GM18951 (cell line): ENCODE results near the gene USP2.

Experiments used
- POLR2A ChIP-seq: IDR thresholded peaks from 4 replicates; pipeline ENCODE4 v1.6.1; 2011; ENCODE audit warnings: mild to moderate bottlenecking; ENCODE audit not compliant: insufficient read length, insufficient read depth; ENCODE audit errors: extremely low read depth
- in situ Hi-C: fragments of 300-500 bp; cut with MboI; formaldehyde crosslinking; loops from one replicate; pipeline ENCODE4 v1.12.0; 2022; ENCODE audit warnings: low sequenced_read_pairs, mixed read lengths, inconsistent platforms; ENCODE audit not compliant: unreplicated experiment

The USP2 gene

GRCh38 chr11:119361056-119361787, 20.3 kb downstream of the USP2 start:
- in situ Hi-C loops: no loop called here
- no peak for TF ChIP-seq POLR2A

- no peak for TF ChIP-seq POLR2A
- in situ Hi-C loops: loop anchor here (5.0 kb wide), 1 partner anchor 113 kb away; no protein-coding TSS in a partner anchor
These were observed 21.9 kb downstream of the USP2 start for GRCh38 chr11:119359365-119360214.

GRCh38 chr11:119357074-119357473, 24.4 kb downstream of the USP2 start:
- TF ChIP-seq POLR2A: no peak
- in situ Hi-C loops: loop anchor here (5.0 kb wide), 1 partner anchor 115 kb away; no protein-coding TSS in a partner anchor

DNA sequence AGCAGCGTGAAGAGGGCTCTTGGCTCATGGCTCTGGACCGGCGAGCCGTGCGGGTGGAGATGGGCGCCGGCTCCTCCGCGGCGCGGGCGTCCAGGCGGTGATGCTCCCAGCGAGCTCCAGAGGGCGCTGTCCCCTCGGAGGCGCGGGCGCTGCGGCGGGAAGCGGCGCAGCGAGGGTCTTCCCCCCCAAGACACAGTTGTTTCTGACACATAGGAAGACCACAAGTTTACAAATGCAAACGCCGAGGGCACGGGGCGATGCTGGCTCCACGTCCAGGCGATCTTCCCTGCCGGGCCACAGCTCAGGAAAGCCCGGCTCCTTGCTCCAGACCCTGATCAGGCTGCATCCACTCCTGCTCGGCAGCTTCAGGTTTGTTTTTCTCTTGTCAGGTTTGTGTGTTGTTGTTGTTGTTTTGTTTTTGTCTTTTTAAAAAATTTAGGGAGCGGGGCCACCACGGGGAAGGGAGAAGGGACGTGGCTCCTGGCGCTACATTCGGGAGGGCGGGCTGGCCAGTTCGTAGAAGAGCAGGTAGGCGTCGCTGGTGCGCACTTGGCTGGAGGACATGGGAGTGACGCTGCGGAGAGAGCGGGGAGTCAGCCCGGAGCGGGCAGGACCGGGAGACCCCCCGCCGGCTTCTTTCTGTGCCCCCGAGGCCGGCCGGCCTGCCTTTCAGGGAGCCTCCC, 25.0 kb downstream of the USP2 start:
- no peak for TF ChIP-seq POLR2A
- in situ Hi-C loops: loop anchor here (5.0 kb wide), 1 partner anchor 116 kb away; no protein-coding TSS in a partner anchor

GRCh38 chr11:119355091-119355843, 26.2 kb downstream of the USP2 start:
- TF ChIP-seq POLR2A: no peak
- in situ Hi-C loops: loop anchor here (5.0 kb wide), 1 partner anchor 117 kb away; no protein-coding TSS in a partner anchor

DNA sequence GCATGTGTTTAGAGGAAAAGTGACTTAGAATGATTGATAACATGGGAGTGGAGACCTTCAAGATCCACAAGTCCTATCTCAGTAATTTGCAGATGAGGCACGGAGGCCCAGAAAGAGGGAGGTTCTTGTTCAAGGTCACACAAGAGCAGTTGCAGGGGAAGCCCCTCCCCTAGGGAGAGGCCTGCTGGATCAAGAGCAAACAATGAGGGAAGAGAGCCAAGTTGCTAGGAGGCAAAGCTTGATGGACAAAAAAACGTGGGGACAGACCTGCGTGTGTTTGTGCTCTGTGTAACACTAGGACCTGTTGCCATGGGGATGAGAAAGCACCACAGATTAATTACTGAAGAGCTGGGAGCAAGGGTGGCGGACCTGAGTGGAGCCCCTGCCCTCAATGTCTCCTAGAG, 28.6 kb downstream of the USP2 start:
- TF ChIP-seq POLR2A: no peak
- in situ Hi-C loops: no loop called here

DNA sequence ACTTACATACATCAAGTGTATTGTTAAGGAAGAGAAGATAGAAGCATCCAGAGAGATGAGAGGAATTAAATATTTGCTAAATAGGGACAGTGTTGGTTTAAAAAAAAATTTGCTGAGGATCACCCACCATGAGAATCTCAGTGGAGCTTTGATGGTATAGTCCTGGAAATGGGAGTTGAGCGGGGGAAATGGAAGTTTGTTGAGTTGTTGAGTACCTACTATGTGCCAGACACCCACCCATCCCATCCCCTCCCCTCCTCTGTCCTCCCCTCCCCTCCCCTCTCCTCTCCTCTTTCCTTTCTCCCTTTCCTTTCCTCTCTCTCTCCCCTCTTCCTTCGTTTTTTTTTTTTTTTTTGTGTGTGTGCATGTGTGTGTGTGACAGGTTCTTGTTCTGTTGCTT, 30.3 kb downstream of the USP2 start:
- no peak for TF ChIP-seq POLR2A
- in situ Hi-C loops: no loop called here

DNA sequence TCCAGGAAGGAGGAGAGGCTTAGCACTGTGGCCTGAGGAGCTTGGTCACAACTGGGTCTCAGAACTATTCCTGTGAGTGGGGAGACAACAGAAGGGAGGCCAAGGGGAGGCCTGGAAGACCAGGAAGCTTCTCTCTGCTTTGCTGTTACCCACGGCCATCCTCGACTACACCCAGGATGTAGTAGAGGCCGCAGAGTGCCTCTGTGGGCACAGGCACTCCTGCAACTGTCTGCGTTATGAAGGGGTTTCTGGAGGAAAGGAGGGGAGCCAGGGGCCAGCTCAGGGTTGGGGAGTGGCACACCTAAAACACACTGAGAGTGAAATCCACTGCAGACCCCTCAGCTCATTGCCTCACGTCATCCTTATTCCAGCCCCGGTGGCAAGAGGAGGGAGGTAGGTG, 31.2 kb downstream of the USP2 start:
- in situ Hi-C loops: no loop called here
- no peak for TF ChIP-seq POLR2A

GRCh38 chr11:119347940-119348605, 33.4 kb downstream of the USP2 start:
- in situ Hi-C loops: no loop called here
- no peak for TF ChIP-seq POLR2A

- in situ Hi-C loops: no loop called here
These were observed 34.2 kb downstream of the USP2 start for GRCh38 chr11:119347242-119347641.

DNA sequence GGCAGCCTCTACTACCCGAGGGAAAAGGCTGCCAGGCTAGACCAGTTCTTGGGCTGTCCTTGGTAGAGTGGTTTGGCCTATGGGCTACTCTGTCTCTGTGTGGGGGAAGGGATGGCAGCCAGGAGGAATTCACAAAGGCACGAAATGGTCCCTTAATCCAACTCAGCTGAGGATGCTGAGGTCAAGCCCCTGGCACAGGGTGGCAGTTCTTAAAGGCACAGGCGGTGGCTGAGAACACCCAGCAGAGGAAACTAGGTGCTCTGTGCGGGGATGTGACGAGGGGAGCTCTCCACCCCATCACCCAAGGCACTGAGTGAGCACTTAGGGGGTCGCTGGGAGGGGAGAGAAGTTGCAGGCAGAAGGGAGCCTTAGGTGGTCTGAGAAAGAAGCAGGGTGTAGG, 34.9 kb downstream of the USP2 start, which contains the start of gene MFRP:
TSS of gene MFRP (minus strand) at position 101 of the 400 bp plus-strand sequence. CDS start 192 bp downstream, outside the sequence.
- TF ChIP-seq POLR2A: no peak
- in situ Hi-C loops: no loop called here

More at GRCh38 chr11:119347242-119347641, 34.2 kb downstream of the USP2 start:
- TF ChIP-seq POLR2A: no peak

GRCh38 chr11:119345685-119346084, 35.8 kb downstream of the USP2 start:
- TF ChIP-seq POLR2A: no peak
- in situ Hi-C loops: no loop called here

DNA sequence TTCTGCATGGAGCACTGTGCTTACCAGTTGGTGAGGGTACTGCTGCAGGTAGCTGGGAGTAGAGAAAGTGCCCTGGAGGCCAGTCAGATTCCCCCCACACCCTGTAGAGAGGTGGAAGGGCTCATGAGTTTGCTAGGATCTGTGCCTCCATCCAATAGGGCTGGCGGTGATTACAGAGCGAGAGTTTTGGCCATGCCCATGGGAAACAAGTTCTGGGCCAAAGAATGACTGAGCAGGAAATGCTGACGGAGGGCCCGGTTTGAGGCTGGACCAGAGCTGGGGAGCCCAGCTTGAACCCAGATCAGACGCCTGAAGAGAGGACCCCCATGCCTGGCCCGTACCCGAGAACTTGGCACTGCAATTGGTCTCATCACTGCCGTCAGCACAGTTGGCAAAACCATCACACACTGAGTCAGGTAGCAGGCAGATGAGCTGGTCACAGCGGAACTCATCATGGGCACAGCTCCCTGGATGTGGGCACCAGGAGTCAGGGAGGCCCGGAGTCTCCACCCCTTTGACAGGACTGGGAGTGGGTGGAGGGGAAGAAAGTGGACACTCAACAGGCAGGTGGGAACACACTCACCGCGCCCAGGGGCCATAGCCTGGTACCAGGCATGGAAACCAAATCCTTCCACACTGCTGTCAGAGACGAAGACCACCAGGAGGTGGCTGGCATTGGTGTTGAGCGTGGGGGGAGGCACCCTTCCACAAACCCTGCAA, 37.0 kb downstream of the USP2 start:
- in situ Hi-C loops: no loop called here
- TF ChIP-seq POLR2A: no peak
